IMR-90 (cell line): ENCODE measurements around the gene CACNA1I. TPM values are rescaled to one million over a fixed set of nuclear protein-coding genes. Genes with fewer than 3 reads are reported as not detected.

Source experiments
- ATAC-seq: fragments of 200-7000 bp; cut with Tn5 transposase; 2 replicates; pipeline ENCODE4 v1.9.1; 2020; ENCODE audit warnings: low read depth, mild to moderate bottlenecking, moderate library complexity
- BruUV-seq: library from RNA; stranded (reverse); fragments of 400-500 nt; replicated peaks from 2 replicates; lab custom pipeline; 2021; lab: Mats Ljungman, UMichigan
- CTCF ChIA-PET: fragments of 300-600 bp; formaldehyde crosslinking; extraction: SDS; loops from one replicate; lab custom pipeline; 2021; ENCODE audit warnings: antibody characterized with exemption; lab: Yijun Ruan, JAX
- POLR2A ChIA-PET: fragments of 300-600 bp; sonication (Branson Sonifier 250); formaldehyde crosslinking; loops from one replicate; lab custom pipeline; 2022; ENCODE audit warnings: antibody characterized with exemption; ENCODE audit not compliant: unreplicated experiment; lab: Charles Lee
- DNase-seq: peaks from one replicate; pipeline ENCODE4 v3.0.0; 2013
- H2AFZ ChIP-seq: replicated peaks from 2 replicates; pipeline ENCODE3; 2013; ENCODE audit warnings: low read length, mild to moderate bottlenecking; ENCODE audit not compliant: poor library complexity
- H2AK5ac ChIP-seq: 2 replicates; pipeline ENCODE4 v1.6.1; 2013; ENCODE audit warnings: low read depth, low read length, inconsistent platforms
- H2AK9ac ChIP-seq: replicated peaks from 2 replicates; pipeline ENCODE3; 2013; ENCODE audit warnings: mild to moderate bottlenecking, low read depth, low read length, moderate library complexity; ENCODE audit not compliant: poor library complexity
- H2BK120ac ChIP-seq: 2 replicates; pipeline ENCODE4 v1.6.1; 2013; ENCODE audit warnings: low read depth, low read length, inconsistent platforms
- H2BK15ac ChIP-seq: 3 replicates; pipeline ENCODE4 v1.6.1; 2013; ENCODE audit warnings: low read depth, low read length, inconsistent platforms
- H2BK20ac ChIP-seq: 2 replicates; pipeline ENCODE4 v1.6.1; 2013; ENCODE audit warnings: low read depth, mild to moderate bottlenecking, inconsistent platforms, low read length, moderate library complexity
- H2BK5ac ChIP-seq: 2 replicates; pipeline ENCODE4 v1.6.1; 2013; ENCODE audit warnings: mild to moderate bottlenecking, low read depth, low read length, inconsistent platforms; ENCODE audit not compliant: poor library complexity, severe bottlenecking
- H3K14ac ChIP-seq: replicated peaks from 2 replicates; pipeline ENCODE4 v1.6.1; 2013; ENCODE audit warnings: low read depth, low read length, inconsistent platforms
- H3K18ac ChIP-seq: 2 replicates; pipeline ENCODE4 v1.6.1; 2013; ENCODE audit warnings: low read depth, low read length, control low read depth
- H3K23ac ChIP-seq: 2 replicates; pipeline ENCODE4 v1.6.1; 2013; ENCODE audit warnings: low read depth, low read length, inconsistent platforms
- H3K27ac ChIP-seq: 2 replicates; pipeline ENCODE4 v1.5.1; 2013; ENCODE audit warnings: mild to moderate bottlenecking, control low read depth, low read length; ENCODE audit not compliant: insufficient read depth
- H3K27me3 ChIP-seq: 2 replicates; pipeline ENCODE4 v1.6.1; 2013; ENCODE audit warnings: low read length; ENCODE audit not compliant: control insufficient read depth, insufficient read depth
- H3K36me3 ChIP-seq: 2 replicates; pipeline ENCODE4 v1.6.1; 2013; ENCODE audit warnings: low read length, mixed read lengths; ENCODE audit not compliant: control insufficient read depth, insufficient read depth
- H3K4ac ChIP-seq: 2 replicates; pipeline ENCODE4 v1.6.1; 2013; ENCODE audit warnings: low read depth, low read length, inconsistent platforms
- H3K4me1 ChIP-seq: 2 replicates; pipeline ENCODE4 v1.6.1; 2013; ENCODE audit warnings: low read length, mixed read lengths; ENCODE audit not compliant: control insufficient read depth, insufficient read depth
- H3K4me2 ChIP-seq: 2 replicates; pipeline ENCODE4 v1.6.1; 2013; ENCODE audit warnings: low read depth, mild to moderate bottlenecking, control low read depth, low read length, moderate library complexity
- H3K4me3 ChIP-seq: 2 replicates; pipeline ENCODE4 v1.5.1; 2013; ENCODE audit warnings: low read depth, mild to moderate bottlenecking, control low read depth, low read length, moderate library complexity; ENCODE audit not compliant: insufficient read depth
- H3K56ac ChIP-seq: 2 replicates; pipeline ENCODE4 v1.6.1; 2013; ENCODE audit warnings: low read length, inconsistent platforms; ENCODE audit not compliant: insufficient read depth; ENCODE audit errors: extremely low read depth
- H3K79me1 ChIP-seq, 2 experiments: 2 replicates each; pipeline ENCODE4 v1.6.1; 2013; ENCODE audit warnings: low read length in 2 of 2, inconsistent platforms in 1 of 2, low read depth in 1 of 2
- H3K9ac ChIP-seq: 2 replicates; pipeline ENCODE4 v1.6.1; 2013; ENCODE audit warnings: low read depth, low read length, control low read depth
- H3K9me1 ChIP-seq: 2 replicates; pipeline ENCODE4 v1.6.1; 2013; ENCODE audit warnings: low read length, inconsistent platforms; ENCODE audit not compliant: insufficient read depth
- H3K9me3 ChIP-seq: 2 replicates; pipeline ENCODE4 v1.6.1; 2013; ENCODE audit warnings: low read length; ENCODE audit not compliant: control insufficient read depth, insufficient read depth
- H4K20me1 ChIP-seq: 2 replicates; pipeline ENCODE4 v1.6.1; 2013; ENCODE audit warnings: low read length, inconsistent platforms; ENCODE audit not compliant: insufficient read depth
- H4K5ac ChIP-seq: 2 replicates; pipeline ENCODE4 v1.6.1; 2013; ENCODE audit warnings: mild to moderate bottlenecking, low read depth, low read length, control low read depth
- H4K8ac ChIP-seq, 2 experiments: 2 replicates each; pipeline ENCODE4 v1.6.1; 2013; ENCODE audit warnings: low read depth in 2 of 2, low read length in 2 of 2, control low read depth in 1 of 2, inconsistent platforms in 1 of 2
- H4K91ac ChIP-seq: 2 replicates; pipeline ENCODE4 v1.6.1; 2013; ENCODE audit warnings: low read depth, low read length, inconsistent platforms; ENCODE audit not compliant: insufficient read depth
- FOS ChIP-seq: fragments of 150-350 bp; IDR thresholded peaks from 2 replicates; pipeline ENCODE4 v1.6.1; 2016; ENCODE audit warnings: low read depth, low read length
- MAZ ChIP-seq: IDR thresholded peaks from 2 replicates; pipeline ENCODE4 v1.6.1; 2012; ENCODE audit warnings: low read depth, mild to moderate bottlenecking, low read length, improper control_type of control experiment, moderate library complexity, borderline replicate concordance
- POLR2A ChIP-seq: IDR thresholded peaks from 2 replicates; pipeline ENCODE4 v1.6.1; 2012; ENCODE audit warnings: mild to moderate bottlenecking, low read depth, low read length
- RFX5 ChIP-seq: IDR thresholded peaks from 2 replicates; pipeline ENCODE4 v1.8.0; 2012; ENCODE audit warnings: low read depth, mild to moderate bottlenecking, low read length, moderate library complexity
- WGBS, 2 experiments: methylation state at CpG; one replicate each; pipeline versions ENCODE4 v1.1.5 to v1.1.7; 2013; ENCODE audit warnings: missing lambda C conversion rate in 2 of 2; ENCODE audit not compliant: insufficient read length in 1 of 2; ENCODE audit errors: extremely low coverage in 2 of 2; 5-methylcytosine and 5-hydroxymethylcytosine counted together
- dilution Hi-C: fragments of 300-500 bp; cut with HindIII; formaldehyde crosslinking; loops from one replicate; pipeline ENCODE4 v1.14.3; 2018; ENCODE audit warnings: low sequenced_read_pairs; ENCODE audit not compliant: unreplicated experiment
- in situ Hi-C: fragments of 300-500 bp; cut with MboI; formaldehyde crosslinking; loops from 3 replicates; pipeline ENCODE4 v1.14.3; 2019; ENCODE audit warnings: low sequenced_read_pairs, inconsistent platforms, mixed read lengths
- intact Hi-C: fragments of 100-400 bp; cut with micrococcal nuclease; formaldehyde crosslinking; loops from 2 replicates; pipeline ENCODE4 v1.10.0; 2022
- polyA plus RNA-seq, 3 experiments: library from polyadenylated mRNA; depleted of rRNA; stranded (reverse); fragments of >200 nt; gene quantifications; 2 replicates each; pipeline ENCODE4 v1.2.3, GENCODE V29; 2012; ENCODE audit warnings: low replicate concordance in 1 of 3
- total RNA-seq: library from RNA; depleted of rRNA; stranded (reverse); fragments of >200 nt; gene quantifications from 2 replicates; pipeline ENCODE4 v1.2.3, GENCODE V29; 2012

The CACNA1I gene
- total and polyA plus RNA-seq, 2 of the 4 experiments (the other 2 are of a cell fraction), result under 0.01 to 0.02 TPM

DNA sequence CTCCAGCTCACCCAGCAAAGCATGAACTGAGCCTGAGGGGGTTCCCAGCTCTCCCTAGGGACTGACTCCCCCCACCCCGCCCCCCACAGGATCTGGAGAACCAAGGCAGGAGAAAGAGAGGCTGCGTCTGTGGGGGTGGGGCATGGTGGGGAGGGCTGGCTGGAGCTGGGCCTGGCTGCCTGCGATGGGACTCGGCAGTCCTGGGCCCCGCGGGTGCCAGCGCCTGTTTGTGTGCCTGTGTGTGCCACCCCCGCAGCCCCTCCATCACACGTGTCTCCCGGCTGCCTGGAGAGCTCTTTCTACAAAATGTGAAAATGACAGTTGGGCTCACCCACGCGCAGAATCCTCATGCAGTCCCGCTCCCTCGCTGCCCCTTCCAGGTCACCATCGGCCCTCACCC is 46.8 kb downstream of the CACNA1I start:
- no peak overlapping the region for H4K8ac ChIP-seq
- dilution Hi-C loops (no loop called here), intact Hi-C loops (no loop called here), in situ Hi-C loops (no loop called here)
- H3K79me1 ChIP-seq, result no peaks in the 10 kb centered on the region
- no peak overlapping the region for H2AFZ ChIP-seq
- H3K9ac ChIP-seq, result no peak overlapping the region
- TF ChIP-seq FOS (no peak), MAZ (no peak), RFX5 (no peak), POLR2A (no peak)
- no TSS peak for BruUV-seq
- no peak overlapping the region for H3K18ac ChIP-seq
- ChIA-PET POLR2A (no interaction called here), CTCF (no interaction called here)
- no peak overlapping the region for H3K4me3 ChIP-seq
- no peak overlapping the region for H3K56ac ChIP-seq
- H2BK20ac ChIP-seq, result no peak overlapping the region
- no peak overlapping the region for H2BK120ac ChIP-seq
- peak; percentile 17; the same call in 1 of the 2 replicates for ATAC-seq
- no peak overlapping the region for H3K23ac ChIP-seq
- no peaks in the 10 kb centered on the region for H3K4me1 ChIP-seq
- H3K4ac ChIP-seq, result no peak overlapping the region
- H4K5ac ChIP-seq, result no peak overlapping the region
- no peak overlapping the region for H2AK9ac ChIP-seq
- no peak overlapping the region for H2BK5ac ChIP-seq
- WGBS, 2 experiments, result 0% methylated on average over 7 of the region's 15 CpGs; no CpG with 5 or more reads in 1 of the 2 experiments
- DNase-seq, result no peak
- no peak overlapping the region for H2BK15ac ChIP-seq
- 0 out of 2 replicates have a peak, but pooled peaks cover 5% of the 10 kb centered on the region for H3K9me1 ChIP-seq
- peaks cover 40% of the 10 kb centered on the region for H3K27me3 ChIP-seq
- no peak overlapping the region for H4K91ac ChIP-seq
- no peak overlapping the region for H3K27ac ChIP-seq
- no peak overlapping the region for H2AK5ac ChIP-seq
- no peak overlapping the region for H3K4me2 ChIP-seq
- no peaks in the 10 kb centered on the region for H3K36me3 ChIP-seq
- peaks cover 5% of the 10 kb centered on the region for H3K9me3 ChIP-seq
- no peak overlapping the region for H3K14ac ChIP-seq
- no peaks in the 10 kb centered on the region for H4K20me1 ChIP-seq
